Muscle layer of duodenum (tissue), 2 donors: ENCODE measurements around the gene MBOAT2.

Source experiments
- H3K27ac ChIP-seq: one replicate; pipeline ENCODE4 v1.7.0; 2013; ENCODE audit warnings: mild to moderate bottlenecking, low read length
- H3K27me3 ChIP-seq: one replicate; pipeline ENCODE4 v1.7.0; 2013; ENCODE audit warnings: low read depth, mild to moderate bottlenecking, control low read depth, low read length
- H3K36me3 ChIP-seq, 2 donors: one replicate each; pipeline ENCODE4 v1.7.0; 2013; ENCODE audit warnings: low read length in 2 of 2, control low read depth in 1 of 2, mild to moderate bottlenecking in 1 of 2; ENCODE audit not compliant: insufficient read depth in 2 of 2, control insufficient read depth in 1 of 2
- H3K4me1 ChIP-seq, 2 donors: one replicate each; pipeline ENCODE4 v1.7.0; 2013; ENCODE audit warnings: low read length in 2 of 2, mild to moderate bottlenecking in 2 of 2, control low read depth in 1 of 2, moderate library complexity in 1 of 2; ENCODE audit not compliant: insufficient read depth in 2 of 2, control insufficient read depth in 1 of 2
- H3K4me3 ChIP-seq, 2 donors: one replicate each; pipeline ENCODE4 v1.7.0; 2013; ENCODE audit warnings: low read length in 2 of 2, low read depth in 1 of 2, mild to moderate bottlenecking in 1 of 2
- H3K9me3 ChIP-seq, 2 donors: one replicate each; pipeline ENCODE4 v1.7.0; 2013; ENCODE audit warnings: low read length in 2 of 2, control low read depth in 1 of 2, mild to moderate bottlenecking in 1 of 2; ENCODE audit not compliant: control insufficient read depth in 1 of 2
- donor health status: healthy.

The MBOAT2 gene

GRCh38 chr2:9015998-9016397 is 12.5 kb upstream of the MBOAT2 start:
- H3K4me3 ChIP-seq: no peak overlapping the region
- H3K27me3 ChIP-seq: no peaks in the 10 kb centered on the region
- no peaks in the 10 kb centered on the region for H3K36me3 ChIP-seq
- no peaks in the 10 kb centered on the region for H3K4me1 ChIP-seq
- no peak overlapping the region for H3K27ac ChIP-seq
- H3K9me3 ChIP-seq: no peaks in the 10 kb centered on the region

- no peaks in the 10 kb centered on the region for H3K27me3 ChIP-seq
- no peak overlapping the region for H3K4me3 ChIP-seq
- no peaks in the 10 kb centered on the region for H3K4me1 ChIP-seq
- H3K9me3 ChIP-seq: no peaks in the 10 kb centered on the region
- no peak overlapping the region for H3K27ac ChIP-seq
- H3K36me3 ChIP-seq: no peaks in the 10 kb centered on the region
These were observed 9.9 kb upstream of the MBOAT2 start for GRCh38 chr2:9013403-9013802.

- Histone ChIP-seq H3K9me3 (no peaks in the 10 kb centered on the region), H3K27me3 (no peaks in the 10 kb centered on the region), H3K4me3 (no peak overlapping the region), H3K36me3 (no peaks in the 10 kb centered on the region), H3K27ac (no peak overlapping the region), H3K4me1 (no peaks in the 10 kb centered on the region)
These were observed 7.4 kb upstream of the MBOAT2 start for GRCh38 chr2:9010866-9011265.

GRCh38 chr2:9008951-9009664 is 5.6 kb upstream of the MBOAT2 start:
- Histone ChIP-seq H3K27ac (no peak overlapping the region), H3K4me1 (peaks cover 0 to 3% of the 10 kb centered on the region in 2 donors), H3K36me3 (no peaks in the 10 kb centered on the region), H3K4me3 (no peak overlapping the region), H3K9me3 (no peaks in the 10 kb centered on the region), H3K27me3 (no peaks in the 10 kb centered on the region)

GRCh38 chr2:9006368-9006767 is 2.9 kb upstream of the MBOAT2 start:
- no peaks in the 10 kb centered on the region for H3K27me3 ChIP-seq
- no peak overlapping the region for H3K27ac ChIP-seq
- no peaks in the 10 kb centered on the region for H3K36me3 ChIP-seq
- no peaks in the 10 kb centered on the region for H3K9me3 ChIP-seq
- H3K4me3 ChIP-seq: no peak overlapping the region
- peaks cover 0 to 9% of the 10 kb centered on the region in 2 donors for H3K4me1 ChIP-seq

- no peak overlapping the region for H3K27ac ChIP-seq
- no peaks in the 10 kb centered on the region for H3K36me3 ChIP-seq
- H3K9me3 ChIP-seq: no peaks in the 10 kb centered on the region
- H3K4me1 ChIP-seq: peaks cover 0 to 9% of the 10 kb centered on the region in 2 donors
- peak overlapping the region; percentile 56 to 88 for H3K4me3 ChIP-seq
- H3K27me3 ChIP-seq: no peaks in the 10 kb centered on the region
These were observed 1.1 kb upstream of the MBOAT2 start for GRCh38 chr2:9004338-9005204.

GRCh38 chr2:9003366-9003615 is 193 bp downstream of the MBOAT2 start:
- Histone ChIP-seq H3K9me3 (no peaks in the 10 kb centered on the region), H3K4me3 (peak overlapping the region; percentile 60 to 88), H3K27ac (no peak overlapping the region), H3K4me1 (peaks cover 0 to 9% of the 10 kb centered on the region in 2 donors), H3K36me3 (no peaks in the 10 kb centered on the region), H3K27me3 (no peaks in the 10 kb centered on the region)

GRCh38 chr2:9002637-9003365 is 683 bp downstream of the MBOAT2 start:
- H3K27ac ChIP-seq: no peak overlapping the region
- peaks cover 0 to 9% of the 10 kb centered on the region in 2 donors for H3K4me1 ChIP-seq
- H3K36me3 ChIP-seq: no peaks in the 10 kb centered on the region
- no peaks in the 10 kb centered on the region for H3K27me3 ChIP-seq
- H3K4me3 ChIP-seq: peak overlapping the region; percentile 60 to 88
- no peaks in the 10 kb centered on the region for H3K9me3 ChIP-seq

GRCh38 chr2:9002313-9002636 is 1.2 kb downstream of the MBOAT2 start:
- H3K9me3 ChIP-seq: no peaks in the 10 kb centered on the region
- H3K27ac ChIP-seq: no peak overlapping the region
- peak overlapping the region in 1 of 2 donors; percentile 88 for H3K4me3 ChIP-seq
- H3K36me3 ChIP-seq: no peaks in the 10 kb centered on the region
- H3K27me3 ChIP-seq: no peaks in the 10 kb centered on the region
- peaks cover 0 to 9% of the 10 kb centered on the region in 2 donors for H3K4me1 ChIP-seq

GRCh38 chr2:9001778-9002177 is 1.7 kb downstream of the MBOAT2 start:
- Histone ChIP-seq H3K27ac (no peak overlapping the region), H3K27me3 (no peaks in the 10 kb centered on the region), H3K4me1 (peaks cover 0 to 9% of the 10 kb centered on the region in 2 donors), H3K36me3 (no peaks in the 10 kb centered on the region), H3K4me3 (no peak overlapping the region), H3K9me3 (no peaks in the 10 kb centered on the region)

- Histone ChIP-seq H3K27ac (no peak overlapping the region), H3K9me3 (no peaks in the 10 kb centered on the region), H3K27me3 (no peaks in the 10 kb centered on the region), H3K36me3 (no peaks in the 10 kb centered on the region), H3K4me3 (no peak overlapping the region), H3K4me1 (peaks cover 0 to 9% of the 10 kb centered on the region in 2 donors)
These were observed 2.3 kb downstream of the MBOAT2 start for GRCh38 chr2:9001229-9001628.
